GM18502 (cell line): Measurements from ENCODE around the gene SDR42E2.
"Not testable (repeated sequence)": the region's sequence is repeated elsewhere in the genome, so short reads cannot be mapped to it uniquely, and the experiment has no call there.

ENCODE experiments used
- ATAC-seq: cut with Tn5 transposase; IDR thresholded peaks from one replicate; pipeline ENCODE4 v1.9.1; 2021; ENCODE audit warnings: mild to moderate bottlenecking; ENCODE audit not compliant: unreplicated experiment, poor library complexity

SDR42E2 gene

DNA sequence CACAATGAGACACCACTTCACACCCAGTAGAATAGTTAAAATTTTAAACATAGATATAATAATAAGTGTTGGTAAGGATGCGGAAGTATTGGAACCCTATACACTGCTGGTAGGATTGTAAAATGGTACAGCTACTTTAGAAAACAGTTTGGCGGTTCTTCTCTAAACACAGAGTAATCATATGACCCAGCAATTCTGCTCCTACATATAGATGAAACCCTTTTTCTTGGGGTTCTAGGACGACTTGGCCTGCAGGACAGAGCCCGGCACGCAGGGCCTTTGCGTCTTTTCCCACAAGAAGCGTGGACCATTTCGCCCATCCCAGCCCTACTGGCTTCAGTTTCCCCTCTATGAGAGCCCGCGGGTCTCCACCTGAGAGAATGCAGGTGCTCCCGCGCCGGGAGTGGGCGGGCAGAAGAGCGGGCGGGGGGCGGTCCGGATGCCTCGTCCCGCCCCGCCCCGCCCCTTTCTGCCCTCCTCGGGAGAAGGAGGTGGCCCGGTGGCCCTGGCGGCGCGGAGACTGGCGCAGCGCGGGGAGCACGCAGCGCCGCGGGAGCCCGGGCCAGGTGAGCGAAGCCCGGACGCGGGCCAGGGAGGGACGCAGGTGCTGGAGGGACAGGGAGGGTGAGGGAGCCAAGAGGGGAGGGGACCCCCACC is at the start of gene SDR42E2:
Gene SDR42E2 (plus strand): TSS at position 508 of the 657 bp plus-strand sequence. CDS start 3,077 bp downstream, outside the sequence.
- ATAC-seq: no peak

DNA sequence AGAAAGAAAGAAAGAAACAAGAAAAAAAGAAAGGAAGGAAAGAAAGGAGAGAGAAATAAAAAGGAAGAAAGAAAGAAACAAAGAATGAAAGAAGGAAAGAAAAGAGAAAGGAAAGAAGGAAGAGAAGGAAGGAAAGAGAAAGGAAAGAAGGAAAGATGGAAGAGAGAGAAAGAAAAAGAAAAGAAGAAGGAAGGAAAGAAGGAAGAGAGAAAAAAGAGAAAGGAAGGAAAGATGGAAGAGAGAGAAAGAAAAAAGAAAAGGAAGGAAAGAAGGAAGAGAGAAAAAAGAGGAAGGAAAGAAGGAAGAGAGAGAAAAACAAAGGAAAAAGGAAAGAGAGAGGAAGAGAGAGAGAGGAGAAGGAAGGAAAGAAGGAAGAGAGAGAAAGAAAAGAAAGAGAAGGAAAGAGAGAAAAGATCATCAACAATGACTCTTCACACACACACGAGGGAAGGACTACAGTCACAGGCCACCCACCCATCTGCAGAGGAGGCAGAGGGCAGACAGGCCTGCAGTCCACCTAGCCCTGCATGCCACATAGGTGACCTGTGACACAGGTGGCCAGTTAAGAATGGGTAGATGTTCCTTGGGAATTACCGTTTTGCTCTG is 46.1 kb upstream of the SDR42E2 start:
- ATAC-seq: no peak

DNA sequence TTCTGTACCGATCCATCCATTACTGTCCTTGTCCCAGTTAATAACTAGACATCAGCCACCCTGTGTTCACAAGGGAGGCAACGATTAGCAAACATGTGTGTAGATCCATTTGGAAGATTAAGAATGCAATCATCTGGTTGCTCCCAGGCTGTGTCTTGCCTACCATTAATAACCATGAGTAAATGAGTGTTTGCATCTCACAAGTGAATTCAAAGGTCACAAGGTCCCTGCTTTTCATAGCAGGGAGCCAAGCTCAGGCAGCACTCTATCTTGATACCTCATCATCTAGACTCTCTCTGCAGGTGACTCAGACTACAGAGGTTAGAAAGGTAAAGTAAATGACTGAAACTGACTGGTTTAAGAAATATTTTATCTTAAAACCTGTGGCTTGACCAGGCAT is 44.7 kb upstream of the SDR42E2 start:
- ATAC-seq: no peak

DNA sequence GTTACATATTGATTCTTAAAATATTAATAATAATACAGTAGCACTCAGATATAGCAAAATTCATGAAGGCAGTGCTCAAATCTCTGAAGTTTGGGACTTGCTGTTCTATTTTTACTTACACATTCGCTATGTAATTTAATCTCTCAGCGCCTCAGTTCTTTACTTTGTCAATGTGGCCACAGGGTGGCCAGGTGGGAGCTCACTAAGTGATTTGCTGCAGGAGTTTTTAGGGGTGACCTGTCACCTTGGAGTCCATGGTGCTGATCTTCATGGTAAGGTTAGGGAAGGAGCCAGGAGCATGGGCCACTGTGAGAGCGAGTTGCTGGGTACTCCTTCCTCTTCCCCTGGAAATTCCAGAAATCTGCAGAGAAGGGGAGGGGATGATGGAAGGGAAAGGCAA is 41.9 kb upstream of the SDR42E2 start:
- ATAC-seq: no peak

DNA sequence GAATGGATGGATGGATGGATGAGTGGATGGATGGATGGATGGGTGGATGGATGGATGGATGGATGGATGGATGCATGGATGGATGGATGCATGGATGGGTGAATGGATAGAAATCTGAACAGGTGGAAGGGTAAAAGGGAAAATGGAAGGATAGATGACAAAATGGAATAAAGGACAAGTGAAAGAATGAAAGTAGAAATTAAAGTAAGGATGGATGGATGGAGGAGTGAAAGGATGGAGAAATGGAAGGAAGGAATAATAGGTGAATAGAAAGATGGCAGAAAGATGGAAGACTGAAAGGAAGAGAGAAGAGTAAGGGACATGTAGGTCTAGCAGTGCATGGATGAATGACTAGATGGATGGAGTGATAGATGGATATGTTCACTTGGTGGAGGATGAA is 40.1 kb upstream of the SDR42E2 start:
- no peak for ATAC-seq

DNA sequence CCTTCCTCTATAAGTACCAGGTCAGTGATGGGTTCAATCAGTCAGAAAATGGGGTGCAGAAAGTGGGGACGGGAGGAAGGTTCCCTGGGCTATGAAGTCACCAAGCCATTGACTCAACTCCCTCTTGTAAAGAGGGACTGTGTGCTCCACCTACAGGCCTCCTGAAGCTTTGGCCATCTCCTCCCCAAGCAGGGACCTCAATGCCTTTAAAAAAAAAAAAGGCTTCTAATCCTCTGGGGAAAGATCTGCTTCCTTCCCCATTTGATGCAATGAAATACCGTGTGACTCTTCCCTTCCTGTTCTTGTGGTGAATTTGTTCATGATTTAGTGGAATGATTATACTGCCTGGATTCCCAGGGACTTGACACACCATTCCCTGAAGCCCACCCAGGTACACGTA is 39.2 kb upstream of the SDR42E2 start:
- ATAC-seq: no peak

DNA sequence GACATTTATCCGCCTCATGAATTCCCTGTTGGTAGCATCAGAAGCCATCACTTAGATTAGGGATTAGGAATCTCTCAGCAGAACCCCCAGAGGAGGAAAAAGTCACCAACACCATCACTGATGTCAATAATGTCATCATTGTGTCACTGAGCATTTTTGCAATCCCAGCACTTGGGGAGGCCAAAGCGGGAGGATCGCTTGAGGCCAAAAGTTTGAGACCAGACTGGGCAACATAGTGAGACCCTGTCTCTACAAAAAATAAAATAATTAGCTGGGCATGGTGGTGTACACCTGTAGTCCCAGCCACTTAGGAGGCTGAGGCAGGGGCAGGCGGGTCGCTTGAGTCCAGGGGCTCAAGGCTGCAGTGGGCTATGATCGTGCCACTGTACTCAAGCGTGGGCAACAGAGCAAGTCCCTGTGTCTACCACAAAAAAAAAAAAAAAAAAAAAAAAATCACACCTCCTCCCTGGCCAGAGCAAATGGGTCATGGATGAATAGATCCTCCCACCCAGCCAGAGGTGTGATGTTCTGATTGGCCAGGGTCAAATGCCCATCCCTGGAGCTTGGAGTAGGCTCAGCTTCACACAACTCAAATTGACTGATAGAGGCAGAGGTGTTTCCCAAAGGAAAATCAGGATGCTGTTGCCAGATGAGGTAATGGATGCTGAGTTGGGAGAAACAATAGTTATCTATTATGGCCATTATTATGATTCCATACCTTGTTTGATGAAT is 38.4 kb upstream of the SDR42E2 start:
- no peak for ATAC-seq

DNA sequence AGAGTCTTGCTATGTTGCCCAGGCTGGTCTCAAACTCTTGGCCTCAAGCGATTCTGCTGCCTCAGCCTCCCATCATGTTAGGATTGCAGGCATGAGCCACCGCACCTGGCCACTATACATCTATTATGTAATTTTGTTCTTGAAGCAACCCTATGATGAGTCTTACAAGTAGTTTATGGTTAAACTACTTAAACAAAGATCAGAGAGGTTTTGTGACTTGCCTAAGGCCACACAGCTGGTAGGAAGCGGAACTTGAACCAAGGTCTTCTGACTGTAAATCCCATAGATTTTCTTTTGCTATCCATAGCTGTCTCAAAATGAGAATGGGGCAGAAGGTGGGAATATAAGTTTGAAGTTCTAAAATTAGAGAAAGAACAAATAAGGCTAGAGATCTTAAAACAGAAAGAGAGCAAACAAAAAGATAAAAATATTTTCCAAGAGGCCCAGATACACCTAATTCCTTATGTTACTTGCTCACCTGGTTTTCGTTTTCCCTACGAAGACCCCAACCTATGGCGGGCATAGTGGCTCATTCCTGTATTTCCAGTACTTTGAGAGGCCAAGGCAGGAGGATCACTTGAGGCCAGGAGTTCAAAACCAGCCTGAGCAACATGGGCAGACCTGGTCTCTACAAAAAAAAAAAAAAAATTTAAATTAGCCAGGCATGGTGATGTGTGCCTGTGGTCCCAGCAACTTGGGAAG is 37.6 kb upstream of the SDR42E2 start:
- ATAC-seq: no peak

DNA sequence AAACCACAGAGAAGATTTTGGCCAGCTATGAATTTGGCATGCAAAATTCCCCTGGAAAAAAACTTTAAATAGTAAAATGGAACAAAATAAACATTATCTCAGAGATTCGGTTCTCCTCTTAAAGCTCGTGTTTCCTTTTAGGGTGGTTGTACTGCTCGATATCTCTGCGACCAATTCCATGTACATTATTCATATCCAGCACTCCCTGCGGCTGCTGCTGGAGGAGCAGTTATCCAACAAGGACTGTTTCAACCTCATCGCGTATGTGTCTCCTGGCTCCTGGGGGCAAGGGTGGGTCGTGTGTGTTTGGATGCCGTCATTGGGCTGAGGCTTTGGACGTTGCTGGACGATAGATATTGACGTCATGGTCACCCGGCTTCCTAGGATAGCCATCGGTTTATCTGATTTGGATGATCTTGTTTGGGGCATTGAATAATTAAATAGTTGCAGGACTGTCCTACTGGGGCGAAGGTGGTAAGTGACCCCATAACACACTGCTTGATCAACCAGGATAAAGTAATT is 36.2 kb upstream of the SDR42E2 start:
- no peak for ATAC-seq

DNA sequence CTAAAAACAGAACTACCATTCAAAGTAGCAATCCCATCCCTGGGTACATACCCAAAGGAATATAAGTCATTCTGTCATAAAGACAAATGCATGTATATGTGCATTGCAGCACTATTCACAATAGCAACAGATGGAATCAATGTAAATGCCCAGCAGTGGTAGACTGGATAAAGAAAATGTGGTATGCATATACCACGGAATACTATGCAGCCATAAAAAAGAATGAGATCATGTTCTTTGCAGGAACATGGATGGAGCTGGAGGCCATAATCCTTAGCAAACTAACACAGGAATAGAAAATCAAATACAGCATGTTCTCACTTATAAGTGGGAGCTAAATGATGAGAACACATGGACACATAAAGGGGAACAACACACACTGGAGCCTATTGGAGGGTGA is 33.8 kb upstream of the SDR42E2 start:
- not testable (repeated sequence) for ATAC-seq

DNA sequence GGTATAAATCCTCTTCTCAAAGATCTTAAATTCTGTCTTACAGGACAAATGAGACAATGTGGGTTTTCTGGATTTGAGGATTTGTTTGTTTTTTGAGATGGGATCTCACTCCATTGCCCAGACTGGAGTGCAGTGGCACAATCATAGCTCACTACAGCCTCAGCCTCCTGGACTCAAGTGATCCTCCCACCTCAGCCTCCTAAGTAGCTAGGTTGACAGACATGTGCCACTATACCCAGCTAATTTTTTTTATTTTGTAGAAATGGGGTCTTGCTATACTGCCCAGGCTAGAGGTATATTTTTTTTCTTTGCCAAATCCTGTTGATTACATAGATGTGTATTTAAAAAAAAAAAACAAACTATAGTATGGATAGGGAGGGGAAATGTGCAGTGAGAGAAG is 31.8 kb upstream of the SDR42E2 start:
- ATAC-seq: no peak

DNA sequence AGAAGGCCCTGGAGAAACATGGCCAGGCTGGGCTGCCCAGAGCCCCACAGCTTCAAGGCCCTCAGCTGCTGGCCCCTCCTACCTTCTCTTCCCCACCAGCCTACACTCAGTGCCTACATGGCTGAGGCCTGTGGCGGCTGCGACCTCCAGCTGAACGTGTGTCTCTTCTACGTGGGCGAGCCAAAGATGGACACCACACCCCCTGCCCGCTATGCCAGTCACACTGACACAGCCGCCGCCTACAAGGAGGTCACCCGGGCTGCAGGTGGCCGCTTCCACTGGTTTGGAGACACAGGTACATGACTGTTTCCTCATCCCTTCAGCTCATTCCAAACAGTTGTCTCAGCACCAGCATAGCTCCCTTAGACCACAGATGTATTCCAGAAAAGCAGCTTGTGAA is 29.5 kb upstream of the SDR42E2 start:
- no peak for ATAC-seq

DNA sequence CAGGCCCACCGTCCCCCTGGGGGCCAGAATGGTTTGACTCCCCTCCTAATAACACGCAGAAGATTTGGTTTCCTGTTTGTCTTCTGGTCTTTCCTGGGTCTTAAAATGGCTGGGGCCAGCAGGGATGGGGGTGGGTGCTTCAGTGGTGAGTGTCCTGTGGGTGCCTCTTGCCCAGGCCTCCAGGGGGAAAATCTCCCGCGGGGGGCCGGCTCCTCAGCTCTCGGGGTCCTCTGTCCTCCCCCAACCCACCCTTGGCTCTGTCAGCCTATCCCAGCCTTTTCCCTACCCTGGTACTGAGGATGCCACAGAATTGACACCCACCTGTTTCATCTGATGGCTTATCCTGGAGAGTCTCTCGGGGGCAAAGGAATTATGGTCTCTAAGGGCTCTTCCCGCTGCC is 23.8 kb upstream of the SDR42E2 start:
- ATAC-seq: no peak

DNA sequence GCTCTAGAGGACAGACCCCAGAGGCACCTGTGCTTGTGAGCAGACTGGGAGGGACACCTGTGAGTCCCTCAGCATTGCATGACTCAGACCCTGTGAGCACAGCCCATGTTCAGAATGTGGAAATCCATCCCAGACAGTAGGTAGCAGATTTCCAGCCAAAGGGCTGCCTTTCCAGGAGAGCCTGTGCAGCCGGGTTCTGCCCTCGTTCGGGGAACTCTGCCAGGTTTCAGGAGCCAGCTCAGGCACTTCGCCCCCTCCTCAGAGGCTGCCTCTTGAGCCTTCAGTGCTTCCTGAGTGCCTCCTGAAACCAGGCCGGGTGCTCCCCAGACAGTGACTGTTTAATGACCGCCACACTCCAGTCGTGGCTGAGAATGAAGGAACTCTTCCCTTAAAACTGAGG is 23.3 kb upstream of the SDR42E2 start:
- no peak for ATAC-seq

DNA sequence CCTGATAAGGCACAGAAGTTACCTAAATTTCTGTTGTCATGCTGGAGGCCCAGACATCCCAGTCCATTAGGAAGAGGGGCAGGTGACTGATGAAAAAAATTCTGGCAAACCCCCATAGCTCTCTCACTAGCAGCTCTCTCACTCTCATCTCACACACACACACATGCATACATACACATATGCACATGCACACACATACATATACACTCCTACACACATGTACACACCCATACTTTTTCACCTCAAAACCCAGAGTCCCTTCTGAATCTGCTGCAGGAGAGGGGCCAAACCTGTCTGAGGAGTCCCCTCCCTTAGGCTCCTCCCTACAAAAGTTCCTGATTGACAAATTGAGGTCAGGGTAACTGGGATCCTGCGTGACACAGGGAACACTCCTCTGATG is 22.6 kb upstream of the SDR42E2 start:
- ATAC-seq: no peak

DNA sequence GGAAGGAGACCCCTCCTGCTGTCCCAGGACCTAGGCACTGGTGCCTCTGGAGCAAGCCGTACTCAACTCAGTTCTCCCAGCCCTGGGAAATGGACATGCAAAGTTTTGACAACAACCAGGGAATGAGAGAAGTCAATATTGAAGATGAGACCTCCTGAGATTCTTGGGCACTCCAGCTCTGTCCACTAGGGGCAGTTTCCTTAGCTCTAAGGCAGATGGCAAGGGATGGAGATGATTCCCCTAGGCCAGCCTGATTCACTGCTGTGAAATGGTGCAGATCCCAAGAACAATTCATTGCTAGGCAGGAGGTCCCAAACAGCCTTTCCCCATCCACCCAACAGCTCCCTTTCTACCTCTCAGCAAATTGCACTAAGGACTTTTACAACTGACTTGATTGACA is 20.5 kb upstream of the SDR42E2 start:
- ATAC-seq: no peak

DNA sequence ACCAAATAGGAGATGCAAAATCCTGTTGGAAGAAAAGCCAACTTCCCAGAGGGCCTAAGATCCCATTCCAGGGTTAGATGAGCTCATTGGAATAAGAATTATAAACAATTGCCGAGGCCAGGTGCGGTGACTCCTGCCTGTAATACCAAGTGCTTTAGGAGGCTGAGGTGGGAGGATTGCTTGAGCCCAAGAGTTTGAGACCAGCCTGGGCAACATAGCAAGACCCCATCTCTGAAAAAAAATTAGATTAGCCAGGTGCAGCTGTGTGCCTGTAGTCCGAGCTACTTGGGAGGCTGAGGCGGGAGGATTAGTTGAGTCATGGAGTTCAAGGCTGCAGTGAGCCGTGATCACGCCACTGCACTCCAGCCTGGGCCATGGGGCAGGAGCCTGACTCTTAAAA is 17.8 kb upstream of the SDR42E2 start:
- no peak for ATAC-seq

DNA sequence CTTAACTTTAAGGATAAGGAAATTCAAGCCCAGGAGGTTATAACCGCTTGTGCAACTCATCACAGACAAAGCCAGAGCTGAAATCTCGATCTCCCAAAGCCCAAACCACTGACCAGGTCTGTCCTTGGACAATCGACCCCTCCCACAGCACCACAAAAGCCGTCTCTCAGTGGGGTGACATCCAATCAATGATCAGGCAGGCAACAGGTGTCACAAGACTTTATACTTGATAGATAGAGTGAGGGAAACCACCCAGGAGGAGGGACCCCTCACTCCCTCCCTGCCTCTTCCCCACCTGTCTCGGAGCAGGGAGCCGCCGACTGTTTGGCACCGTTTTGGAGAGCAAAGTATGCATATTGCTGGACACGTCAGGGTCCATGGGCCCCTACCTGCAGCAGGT is 14.5 kb upstream of the SDR42E2 start:
- no peak for ATAC-seq

DNA sequence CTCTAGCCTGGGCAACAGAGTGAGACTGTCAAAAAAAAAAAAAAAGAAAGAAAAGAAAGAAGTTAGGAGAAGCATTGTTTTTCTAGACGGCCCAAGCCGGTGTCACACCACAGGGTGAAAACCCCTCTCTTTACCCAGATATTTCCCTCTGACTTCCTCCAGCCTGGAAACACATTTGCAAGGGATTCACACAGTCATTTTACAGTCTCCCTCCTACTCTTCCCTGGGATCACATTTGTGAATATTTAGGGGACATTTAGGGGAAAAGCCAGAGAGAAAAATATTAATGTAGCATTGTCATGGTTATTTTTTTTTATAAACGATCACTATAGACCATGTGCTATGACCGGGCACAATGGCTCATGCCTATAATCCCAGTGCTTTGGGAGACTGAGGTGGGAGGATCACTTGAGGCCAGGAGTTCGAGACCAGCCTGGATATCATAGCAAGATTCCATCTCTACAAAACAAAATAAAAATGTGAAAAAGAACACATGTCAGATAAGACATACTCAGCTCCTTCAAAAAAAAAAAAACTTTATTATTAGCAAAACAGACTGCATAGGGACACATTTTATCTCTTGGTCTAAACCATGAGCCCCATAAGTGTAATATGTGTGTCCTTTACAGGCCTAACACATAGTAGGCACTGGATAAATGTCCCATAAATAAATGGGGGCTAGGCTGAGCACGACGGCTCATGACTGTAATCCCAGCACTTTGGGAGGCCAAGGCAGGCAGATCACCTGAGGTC is 10.9 kb upstream of the SDR42E2 start:
- ATAC-seq: no peak

DNA sequence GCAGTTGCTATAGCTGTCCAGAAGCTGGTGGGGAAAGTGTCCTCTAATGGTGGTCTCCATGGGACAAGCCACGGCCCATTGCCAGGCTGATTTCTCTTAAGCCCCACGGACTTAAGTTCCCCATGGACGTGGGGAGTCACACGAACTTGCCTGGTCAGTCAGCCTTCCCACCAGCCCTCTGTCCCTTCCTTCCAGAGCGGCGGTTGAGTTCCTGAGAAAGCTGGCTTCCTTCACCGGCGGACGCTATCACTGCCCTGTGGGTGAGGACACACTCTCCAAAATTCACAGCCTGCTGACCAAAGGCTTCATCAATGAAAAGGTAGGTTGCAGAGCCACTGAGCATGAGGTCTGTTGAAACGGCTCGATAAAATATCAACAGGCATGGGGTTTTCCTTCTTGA is 10.0 kb upstream of the SDR42E2 start:
- ATAC-seq: no peak
